Activated CD8-positive, alpha-beta memory T cell treated with anti-CD3 and anti-CD28 coated beads for 4 hours (primary cell): ENCODE data around the gene SLC38A10.
"Not testable (repeated sequence)": the region's sequence is repeated elsewhere in the genome, so short reads cannot be mapped to it uniquely, and the experiment has no call there.

Source experiments
- DNase-seq, 2 donors: peaks; one replicate each; pipeline ENCODE4 v3.0.0-alpha.2; 2020; ENCODE audit warnings: low read depth in 2 of 2

The SLC38A10 gene

GRCh38 chr17:81312624-81313325 lies 17.7 kb upstream of the SLC38A10 start:
- no peak for DNase-seq

DNA sequence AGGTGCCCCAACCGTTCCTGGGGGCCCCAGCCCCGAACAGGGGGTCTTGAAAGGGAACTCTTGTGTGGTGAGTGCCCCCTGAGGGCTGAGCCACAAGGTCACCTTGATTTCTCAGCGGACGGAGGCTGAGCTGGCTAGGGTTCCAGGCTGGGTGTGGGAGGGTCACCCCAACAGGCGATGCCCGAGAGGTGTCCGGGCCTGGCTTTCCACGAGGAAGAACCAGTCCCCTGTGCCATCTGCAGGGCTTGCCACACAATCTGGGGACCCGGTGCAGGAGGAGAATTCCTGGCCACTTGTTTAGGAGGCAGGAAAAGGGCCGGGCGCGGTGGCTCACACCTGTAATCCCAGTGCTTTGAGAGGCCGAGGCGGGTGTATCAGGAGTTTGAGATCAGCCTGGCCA lies 16.8 kb upstream of the SLC38A10 start:
- no peak for DNase-seq

GRCh38 chr17:81310949-81311550 lies 15.9 kb upstream of the SLC38A10 start:
- no peak for DNase-seq

GRCh38 chr17:81309859-81310839 lies 15.0 kb upstream of the SLC38A10 start:
- DNase-seq = no peak

DNA sequence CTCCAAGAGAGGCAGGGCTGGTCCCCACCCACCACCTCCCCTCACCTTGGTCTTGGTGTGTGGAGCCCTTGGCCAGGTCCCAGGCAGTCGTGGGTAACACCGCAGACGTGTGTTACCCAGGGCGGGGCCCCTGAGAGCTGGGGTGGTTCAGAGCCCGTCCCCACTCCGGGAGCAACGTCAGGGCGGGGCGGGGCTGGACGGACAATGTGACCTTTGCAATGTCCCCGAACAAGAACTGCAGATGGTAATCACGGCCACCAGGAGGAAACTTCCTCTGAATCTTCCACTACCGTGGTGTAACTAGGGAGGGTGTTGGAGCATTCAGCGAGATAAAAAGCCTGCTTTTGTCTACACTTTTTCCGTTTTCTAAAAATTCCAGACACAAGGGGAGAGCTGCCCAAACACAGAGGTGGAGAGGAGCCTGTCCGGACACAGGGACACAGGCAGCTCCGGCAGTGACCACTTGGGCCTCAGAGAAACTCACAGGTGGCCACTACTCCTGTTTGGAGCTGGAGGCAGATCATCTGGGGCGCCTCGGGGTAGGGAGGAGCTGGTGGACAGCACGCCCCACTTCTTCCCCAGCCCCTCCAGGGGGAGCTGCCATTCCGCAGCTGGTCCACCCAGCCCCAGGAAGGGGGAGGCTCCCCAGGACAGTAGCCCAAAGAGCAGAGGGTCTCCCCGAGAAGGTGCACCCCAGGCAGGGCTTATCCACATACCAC lies 14.2 kb upstream of the SLC38A10 start:
- no peak for DNase-seq

DNA sequence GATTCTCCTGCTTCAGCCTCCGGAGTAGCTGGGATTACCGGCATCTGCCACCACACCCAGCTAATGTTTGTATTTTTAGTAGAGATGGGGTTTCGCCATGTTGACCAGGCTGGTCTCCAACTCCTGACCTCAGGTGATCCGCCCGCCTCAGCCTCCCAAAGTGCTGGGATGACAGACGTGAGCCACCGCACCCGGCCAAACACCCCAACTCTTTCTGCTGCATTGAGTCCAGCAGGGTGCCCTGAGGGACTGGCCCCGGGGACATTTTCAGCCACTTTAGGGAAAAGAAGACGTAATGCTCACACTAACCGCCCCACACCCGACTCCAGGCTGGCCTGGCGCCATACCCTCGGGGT lies 13.7 kb upstream of the SLC38A10 start:
- DNase-seq = not testable (repeated sequence)

DNA sequence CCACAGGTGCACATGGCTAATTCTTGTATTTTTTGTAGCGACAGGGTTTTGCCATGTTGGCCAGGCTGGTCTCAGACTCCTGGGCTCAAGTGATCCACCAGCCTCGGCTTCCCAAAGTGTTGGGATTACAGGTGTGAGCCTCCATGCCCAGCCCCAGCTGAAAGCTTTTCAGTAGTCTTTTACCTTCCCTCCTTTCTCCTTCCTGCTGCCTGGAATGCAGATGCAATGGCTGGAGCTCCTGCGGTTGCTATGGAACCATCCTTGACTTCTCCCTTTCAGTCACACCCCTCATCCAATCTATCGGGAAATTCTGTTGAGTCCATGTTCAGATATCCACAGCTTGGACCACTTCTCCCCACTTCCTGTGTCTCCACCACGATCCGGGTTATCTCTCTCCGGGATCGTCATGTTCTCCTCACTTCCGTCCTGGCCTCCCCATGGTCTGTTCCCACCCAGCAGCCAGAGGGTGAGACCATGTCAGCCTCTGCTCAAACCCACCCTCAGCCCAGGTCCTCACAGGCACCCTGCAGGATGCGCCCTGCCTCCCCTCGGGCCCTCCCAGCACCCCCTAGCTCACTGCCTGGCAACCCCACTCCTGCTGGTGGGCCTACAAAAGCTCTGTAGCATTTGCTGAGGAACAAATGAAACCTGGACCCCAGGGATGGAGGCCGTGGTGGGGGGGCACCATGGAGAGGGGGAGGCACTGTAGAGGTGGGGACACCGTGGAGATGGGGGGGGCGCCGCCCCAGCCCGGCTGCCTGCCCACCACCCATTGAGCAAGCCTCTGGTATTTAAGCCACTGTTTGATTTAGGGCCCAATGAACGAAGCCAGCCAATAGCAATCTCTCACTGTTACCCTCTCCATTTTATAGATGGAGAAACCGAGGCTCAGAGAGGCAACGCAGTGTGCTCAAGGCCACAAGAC lies 12.8 kb upstream of the SLC38A10 start:
- DNase-seq = no peak

- DNase-seq = no peak
These were observed 11.9 kb upstream of the SLC38A10 start for GRCh38 chr17:81306898-81307510.

DNA sequence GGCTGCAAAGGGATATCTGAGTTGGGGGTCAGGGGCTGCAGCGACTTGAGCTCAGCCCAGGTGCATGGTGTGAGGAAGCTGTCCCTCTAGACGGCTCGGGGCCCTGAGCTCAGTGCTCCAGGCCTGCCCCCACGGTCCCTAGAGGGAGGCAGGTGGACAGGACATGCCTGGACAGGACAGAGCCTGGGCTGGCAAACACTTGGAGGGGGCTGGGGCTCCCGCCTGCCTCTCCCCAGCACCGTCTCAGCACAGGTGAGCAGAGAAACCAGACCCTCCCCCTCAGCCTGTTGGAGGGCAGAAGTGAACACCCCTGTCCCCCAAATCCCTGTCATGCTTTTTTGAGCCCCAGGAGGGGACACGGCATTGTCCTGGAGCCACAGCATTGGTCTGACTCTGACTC lies 11.4 kb upstream of the SLC38A10 start:
- DNase-seq = no peak

GRCh38 chr17:81305051-81305630 lies 10.0 kb upstream of the SLC38A10 start:
- no peak for DNase-seq

DNA sequence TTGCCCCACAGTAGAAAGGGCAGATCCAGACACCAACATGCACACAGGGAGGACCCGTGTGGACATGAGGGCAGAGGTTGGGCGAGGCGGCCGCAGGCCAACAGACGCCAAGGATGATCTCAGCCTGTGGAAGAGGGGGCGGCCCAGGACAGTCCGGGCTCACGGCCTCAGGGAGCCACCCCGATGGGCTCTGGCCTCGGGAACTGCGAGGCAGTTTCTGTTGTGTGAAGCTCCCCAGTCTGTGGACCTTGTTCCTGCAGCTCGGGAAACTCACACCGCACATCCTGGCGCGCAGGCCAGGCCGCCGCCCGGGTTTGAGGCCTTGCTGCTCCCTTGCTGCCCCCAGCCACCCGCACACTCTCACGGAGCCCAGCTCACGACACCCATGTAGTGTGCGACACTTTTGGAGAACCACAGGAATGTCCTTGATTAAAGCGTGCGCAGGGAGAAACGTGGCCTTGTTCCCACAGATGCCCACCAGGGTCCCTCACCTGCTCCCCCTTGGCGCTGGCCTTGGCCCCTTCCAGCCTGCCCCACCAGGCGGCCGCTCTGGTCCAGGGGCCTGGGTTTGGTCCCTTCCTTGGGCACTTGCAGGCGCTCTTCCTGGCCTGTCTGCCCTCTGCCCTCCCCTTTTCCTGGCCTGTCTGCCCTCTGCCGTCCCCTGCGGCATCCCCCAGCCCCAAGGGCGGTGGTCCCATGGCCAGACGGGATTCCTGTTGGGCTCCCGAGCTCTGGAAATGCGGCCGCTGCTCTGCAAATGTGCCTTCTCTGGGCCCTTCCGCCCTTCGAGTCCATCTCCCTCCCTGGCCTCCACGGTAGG lies 9.3 kb upstream of the SLC38A10 start:
- DNase-seq = no peak

GRCh38 chr17:81303385-81303784 lies 8.3 kb upstream of the SLC38A10 start:
- DNase-seq = no peak

DNA sequence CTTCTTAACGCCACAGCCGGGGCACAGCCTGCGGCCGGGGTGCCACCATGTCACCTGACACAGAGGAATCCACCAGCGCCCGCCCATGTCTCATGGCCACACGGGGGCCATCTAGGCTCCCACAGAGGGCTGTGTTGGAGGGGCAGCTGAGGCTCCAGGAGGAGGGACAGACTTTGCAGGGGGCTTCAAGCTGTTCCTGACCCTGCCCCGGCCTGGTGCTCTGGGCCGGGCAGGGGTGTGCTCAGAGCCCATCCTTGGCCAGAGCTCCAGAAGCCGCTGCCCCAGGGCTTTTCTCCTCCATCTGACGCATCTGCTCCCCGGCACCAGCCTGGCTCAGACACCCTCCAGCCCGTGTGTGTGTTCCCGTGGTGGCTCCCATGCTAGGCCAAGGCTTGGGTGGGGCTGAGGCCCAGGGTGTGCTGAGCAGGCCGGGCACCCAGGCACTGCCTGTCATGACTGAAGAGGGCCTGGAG lies 7.8 kb upstream of the SLC38A10 start:
- DNase-seq = no peak

DNA sequence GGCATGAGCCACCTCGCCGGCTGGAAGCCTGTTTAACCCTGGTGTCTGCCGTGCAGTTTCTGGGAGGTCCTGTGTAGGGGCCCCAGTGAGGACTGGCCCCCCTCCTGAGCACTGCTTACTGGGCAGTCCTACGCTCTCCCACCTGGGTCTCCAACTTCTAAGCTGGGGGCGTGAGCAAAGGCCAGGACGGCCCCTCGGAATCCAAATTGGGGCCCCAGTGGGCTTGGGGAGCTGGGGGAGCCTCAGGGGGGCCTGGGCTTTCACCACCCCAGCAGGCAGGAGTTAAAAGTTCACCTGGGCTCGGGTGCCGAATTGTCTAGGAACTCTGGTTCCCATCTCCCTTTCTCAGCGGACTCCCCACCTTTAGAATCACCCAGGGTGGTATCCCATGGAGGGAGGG lies 7.2 kb upstream of the SLC38A10 start:
- no peak for DNase-seq

DNA sequence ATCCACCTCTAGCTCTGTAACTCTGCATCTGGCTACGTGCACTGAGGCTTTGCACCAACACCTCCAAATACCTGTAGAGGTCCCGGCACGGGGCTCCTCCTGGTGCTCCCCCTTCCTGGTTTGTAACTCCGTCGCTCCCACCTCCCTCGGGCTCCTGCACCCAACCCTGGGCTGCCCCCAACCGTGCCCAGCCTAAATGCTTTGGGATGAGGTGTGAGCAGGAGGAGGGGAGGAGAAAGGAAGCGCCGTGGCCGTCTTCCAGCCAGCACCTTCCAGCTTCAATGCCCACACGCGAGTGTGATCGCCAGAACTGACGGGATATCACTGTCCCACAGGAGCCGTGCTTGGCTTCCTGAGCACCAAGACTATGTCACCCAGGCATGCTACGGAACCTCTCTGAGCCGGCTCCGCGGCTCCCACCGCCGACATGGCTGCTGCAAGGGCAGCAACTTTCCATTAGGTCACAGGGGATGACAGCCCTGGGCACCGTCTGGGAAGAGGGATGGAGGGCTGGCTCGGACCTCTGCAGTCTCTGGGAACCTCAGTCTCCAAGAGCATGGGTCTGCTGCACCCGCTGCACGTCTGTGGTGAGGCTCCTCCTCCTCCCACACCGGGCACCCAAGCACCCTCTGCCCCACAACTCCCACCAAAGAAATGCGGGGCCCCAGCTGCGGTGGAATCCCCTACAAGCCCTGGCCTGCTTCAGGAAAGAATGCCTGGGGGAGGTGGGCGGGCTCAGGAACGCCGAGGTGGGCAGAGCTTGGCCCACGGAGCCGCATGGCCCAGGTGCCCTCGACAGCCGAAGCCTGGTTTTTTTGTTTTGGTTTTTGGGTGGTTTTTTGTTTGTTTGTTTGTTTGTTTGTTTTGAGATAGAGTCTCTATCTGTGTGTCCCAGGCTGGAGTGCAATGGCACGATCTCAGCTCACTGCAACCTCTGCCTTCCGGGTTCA lies 6.4 kb upstream of the SLC38A10 start:
- no peak for DNase-seq

GRCh38 chr17:81300586-81301155 lies 5.6 kb upstream of the SLC38A10 start:
- no peak for DNase-seq

DNA sequence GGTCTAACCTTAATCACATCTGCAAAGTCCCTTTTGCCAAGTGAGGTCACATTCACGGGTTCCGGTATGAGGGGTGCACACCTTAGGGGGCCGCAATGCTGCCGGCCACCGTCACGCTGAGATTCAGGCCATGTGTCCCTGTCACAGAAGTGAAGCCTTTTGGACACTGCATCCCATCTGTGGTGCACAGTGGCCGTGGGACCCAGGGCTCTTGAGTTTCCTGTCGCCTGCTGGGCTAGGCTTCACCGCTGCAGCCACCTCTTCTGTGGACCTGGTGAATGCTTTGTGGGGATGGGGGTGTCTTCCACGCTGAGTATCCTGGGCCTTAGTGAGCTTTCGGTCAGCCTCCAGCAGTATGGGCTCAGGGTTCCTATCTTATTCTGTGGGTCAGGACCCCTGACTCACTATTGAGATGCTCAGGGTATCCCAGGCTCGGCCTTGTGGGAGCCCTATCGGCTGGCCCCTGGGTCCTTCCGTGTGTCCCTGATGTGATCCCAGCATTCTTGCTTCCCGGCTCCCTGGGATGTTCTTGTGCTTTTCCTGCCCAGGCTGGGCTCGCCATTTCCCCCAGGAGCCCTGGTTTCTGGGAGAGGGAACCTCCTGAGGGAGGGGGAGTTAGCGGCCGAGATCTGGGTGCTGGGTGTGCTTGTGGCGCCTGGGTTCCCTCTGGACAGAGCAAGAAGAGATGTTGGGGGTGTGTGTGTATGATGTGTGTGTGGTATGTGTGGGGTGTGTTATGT lies 4.9 kb upstream of the SLC38A10 start:
- DNase-seq = no peak
